Activated effector memory CD4-positive, alpha-beta T cell treated with anti-CD3 and anti-CD28 coated beads, Interleukin-2, amount 50 U/mL, for 16 hours (primary cell): ENCODE data around the gene SAP25.
"Not testable (repeated sequence)": the region's sequence is repeated elsewhere in the genome, so short reads cannot be mapped to it uniquely, and the experiment has no call there.

Source experiments
- DNase-seq: peaks from one replicate; pipeline ENCODE4 v3.0.0-alpha.2; 2020

SAP25 gene

DNA sequence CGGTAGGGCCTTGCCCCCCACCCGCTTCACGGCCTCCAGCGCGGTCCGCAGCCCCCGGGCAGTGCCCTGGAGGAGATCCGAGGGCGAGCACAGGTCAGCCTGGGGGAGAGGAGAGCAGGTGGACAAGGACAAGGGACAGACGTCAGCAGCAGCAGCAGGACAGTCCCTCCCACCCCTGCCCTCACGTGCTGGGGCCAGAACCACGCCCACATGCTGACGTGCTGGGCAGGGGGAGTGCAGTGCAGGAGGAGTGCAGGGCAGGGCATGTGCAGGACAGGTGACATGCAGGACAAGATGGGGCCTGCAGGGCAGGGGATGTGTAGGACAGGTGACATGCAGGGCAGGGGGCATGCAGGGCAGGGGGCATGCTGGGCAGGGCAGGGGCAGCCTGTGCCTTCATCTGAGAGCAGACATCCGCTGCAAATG, 1.5 kb upstream of the SAP25 start:
- DNase-seq: no peak

DNA sequence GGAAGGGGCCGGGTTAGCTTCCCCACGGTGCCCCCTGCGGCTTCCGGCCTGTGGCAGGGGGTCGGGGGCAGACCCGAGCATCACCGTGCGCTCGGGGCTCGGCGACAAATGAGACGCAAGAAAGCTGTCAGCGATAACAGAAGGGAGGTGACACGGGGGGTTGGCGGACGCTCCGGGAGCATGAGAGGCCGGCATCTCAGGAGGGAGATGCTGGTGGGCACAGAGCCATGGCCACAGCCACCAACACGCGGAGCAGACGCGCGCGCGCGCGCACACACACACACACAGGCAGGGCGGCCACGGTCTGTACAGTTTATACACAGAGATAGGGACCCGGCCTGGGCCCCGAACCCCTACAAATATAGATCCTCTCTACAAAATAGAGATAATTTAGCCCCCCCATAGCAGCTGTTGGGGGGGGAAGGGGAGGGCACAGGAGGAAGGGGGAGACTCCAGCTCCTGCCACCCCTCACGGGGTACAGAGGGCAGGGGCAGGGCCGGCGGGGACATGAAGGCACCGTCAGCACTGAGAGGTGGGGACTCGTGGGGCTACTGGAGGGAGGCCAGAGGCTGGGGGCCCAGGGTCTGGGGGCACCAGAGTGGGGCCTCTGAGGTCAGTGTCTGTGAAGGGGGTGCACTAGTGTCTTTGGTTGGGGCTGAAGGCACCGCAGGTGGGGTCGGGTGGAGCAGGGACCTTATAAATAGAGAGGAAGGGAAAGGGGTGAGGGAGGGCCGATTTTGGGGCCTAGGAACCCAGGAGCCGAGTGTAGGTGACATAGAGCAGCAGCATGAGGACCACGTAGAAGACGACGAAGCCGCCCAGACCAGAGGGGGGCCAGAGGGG, 884 bp upstream of the SAP25 start:
- DNase-seq: no peak

DNA sequence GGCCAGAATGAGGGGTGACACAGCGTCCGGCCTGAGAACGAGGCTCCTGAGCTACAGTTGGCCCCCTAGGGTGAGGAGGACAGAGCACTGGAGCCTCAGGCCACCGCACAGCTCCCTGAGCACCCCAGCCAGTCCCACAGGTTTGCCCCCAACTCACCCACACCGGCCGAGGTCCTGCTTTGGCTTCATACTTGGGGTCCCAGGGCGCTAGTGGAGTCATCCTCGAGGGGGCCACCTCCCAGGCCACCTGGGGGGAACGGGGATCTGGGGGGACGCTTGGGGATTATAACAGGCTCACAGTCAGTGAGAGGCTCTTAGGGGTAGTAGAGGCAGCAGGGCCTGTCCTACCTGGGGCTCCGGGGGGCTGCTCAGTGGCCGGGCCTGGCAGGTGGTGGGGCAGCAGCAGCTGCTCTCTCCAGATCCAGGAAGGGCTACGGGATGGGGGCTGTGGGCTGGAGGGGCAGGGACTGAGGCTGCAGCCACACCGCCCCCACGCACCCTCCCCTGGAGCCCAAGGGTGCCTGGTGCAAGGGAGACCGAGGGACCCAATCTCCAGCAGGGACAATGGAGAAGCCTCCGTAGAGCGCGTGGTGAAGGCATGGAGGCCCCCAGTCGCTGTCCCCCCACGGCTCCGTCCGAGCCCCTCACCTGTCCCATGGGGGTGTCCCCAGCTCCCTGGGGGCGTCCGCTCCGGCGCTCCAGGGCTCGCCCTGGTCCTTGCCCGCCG, 588 bp downstream of the SAP25 start:
- DNase-seq: no peak

DNA sequence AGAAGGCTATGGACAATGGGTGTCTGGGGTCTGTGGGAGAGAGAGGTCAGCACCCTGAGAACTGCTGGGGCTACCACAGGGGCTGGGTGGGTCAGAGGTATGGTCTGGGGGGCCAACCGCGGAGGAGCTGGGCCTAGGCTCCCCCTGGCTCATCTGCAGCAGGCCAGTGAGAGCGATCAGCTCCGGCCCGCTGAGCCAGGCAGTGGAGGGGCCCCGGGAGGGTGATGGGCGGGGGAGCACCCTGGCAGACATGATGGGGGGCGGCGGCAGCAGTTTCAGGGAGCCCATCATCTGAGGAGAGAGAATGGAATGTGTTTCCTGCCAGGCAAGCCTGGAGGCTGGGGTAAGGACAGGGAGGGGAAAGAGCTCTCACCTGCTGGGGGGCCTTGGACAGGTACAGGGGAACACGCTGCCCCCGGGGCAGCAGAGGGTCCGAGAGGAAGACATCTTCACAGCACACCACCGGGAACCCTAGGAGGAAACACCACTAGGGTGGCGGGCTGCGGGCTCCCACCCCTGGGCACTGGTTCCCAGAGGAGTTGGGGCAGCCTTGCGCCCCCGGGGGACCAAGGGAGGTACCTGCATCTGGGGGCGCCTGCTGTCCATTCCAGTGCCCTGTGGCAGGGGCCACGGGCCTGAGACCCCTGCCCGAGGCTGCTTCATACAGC, 1.3 kb downstream of the SAP25 start:
- no peak for DNase-seq

DNA sequence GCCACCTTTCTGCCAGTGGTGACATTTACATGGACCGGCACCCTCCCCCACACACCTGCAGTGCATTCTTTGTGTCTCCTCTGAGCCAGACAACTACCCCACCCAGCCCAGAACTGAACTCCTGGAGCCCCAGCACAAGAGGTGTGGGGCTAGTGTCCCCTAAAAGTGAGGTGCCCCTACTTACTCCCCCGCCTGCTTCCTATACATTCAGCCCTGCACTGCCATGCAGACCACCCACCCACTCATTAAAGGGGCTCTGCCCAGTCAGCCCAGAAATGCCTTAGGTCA, 1.9 kb downstream of the SAP25 start:
- no peak for DNase-seq

DNA sequence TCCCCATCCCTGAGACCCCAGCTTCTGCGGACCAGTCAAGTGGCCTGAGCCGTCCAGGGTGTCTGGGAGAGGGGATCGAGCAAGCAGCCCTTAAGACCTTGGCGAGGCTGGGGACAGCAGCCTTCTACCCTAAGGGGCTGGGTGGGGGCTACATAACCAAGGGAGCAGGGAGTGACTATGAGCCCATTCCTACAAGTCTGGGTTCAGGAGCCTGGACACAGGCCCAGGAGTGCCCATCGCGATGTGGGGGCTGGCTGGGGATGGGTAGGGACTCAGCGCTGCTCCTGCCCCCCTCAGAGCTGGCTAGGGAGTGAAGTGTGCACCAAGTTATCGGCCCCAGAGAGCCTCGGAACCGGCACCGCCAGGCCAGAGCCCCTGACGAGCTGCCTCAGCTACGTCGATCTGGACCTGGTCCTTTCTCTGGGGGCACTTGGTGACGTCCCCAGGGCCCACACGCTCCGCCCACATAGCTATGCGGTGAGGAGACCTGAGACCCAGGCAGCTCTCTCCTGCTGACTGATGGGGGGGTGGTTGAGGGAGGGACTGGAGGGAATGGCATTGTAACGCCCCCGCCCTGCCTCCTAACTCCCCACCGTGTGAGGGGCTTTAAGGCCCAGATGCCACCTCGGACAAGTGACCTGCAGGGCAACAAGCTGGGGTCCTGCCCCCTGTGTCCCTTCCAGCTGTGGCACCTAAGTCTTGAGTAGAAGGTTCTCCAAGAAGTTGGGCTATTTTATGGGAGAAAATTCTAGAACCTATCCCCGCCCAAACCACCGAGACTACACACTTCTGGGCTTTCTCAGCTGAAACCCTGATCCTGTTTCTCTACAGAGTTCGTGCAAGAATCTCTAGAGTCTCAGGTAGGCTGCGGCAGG, 2.5 kb downstream of the SAP25 start:
- no peak for DNase-seq

DNA sequence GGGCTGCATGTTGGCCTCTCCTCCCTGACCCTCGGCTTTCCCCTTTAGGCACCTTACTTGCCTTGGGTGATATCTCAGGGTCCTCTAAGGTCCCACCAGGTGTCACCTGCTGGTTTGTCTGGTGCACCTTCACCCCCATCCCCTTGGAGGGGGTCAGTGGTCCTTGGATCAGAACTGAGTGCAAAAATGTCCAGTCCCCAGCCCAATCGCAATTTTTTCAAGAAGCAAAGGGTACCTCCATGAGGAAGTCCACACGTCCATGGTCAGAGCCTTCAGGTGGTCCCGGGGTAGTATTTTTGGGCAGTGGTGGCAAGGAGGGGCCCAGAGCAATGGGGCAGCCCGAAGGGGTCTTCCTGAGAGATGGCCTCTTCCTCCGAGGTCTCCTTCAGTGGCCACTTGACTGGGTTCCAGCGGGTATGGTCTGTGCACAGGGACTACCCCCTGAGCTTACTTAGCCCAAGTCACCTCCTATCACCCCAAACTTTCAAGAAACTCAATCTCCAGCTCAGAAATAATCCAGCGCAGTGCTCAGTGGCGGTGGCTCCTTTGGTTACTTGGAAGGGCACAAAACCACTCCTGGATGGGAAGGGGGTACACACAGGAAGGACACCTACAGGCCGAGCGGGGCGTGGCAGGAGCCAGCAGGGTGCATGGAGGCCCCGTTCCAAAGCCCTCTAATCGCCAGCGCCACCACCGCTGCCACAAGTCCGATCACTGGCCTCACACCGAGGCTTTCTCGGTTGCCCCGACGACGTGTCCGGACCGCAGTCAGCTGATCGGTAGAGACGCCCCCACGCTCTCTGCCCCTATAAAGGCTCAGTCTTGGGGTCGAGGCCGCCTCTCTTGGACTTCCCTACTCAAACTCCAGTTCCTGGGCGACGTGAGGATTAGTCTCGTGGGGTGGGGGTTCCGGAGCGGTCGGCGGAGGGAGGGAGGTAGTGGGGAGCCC, 4.5 kb downstream of the SAP25 start:
- peak; percentile 84 for DNase-seq

DNA sequence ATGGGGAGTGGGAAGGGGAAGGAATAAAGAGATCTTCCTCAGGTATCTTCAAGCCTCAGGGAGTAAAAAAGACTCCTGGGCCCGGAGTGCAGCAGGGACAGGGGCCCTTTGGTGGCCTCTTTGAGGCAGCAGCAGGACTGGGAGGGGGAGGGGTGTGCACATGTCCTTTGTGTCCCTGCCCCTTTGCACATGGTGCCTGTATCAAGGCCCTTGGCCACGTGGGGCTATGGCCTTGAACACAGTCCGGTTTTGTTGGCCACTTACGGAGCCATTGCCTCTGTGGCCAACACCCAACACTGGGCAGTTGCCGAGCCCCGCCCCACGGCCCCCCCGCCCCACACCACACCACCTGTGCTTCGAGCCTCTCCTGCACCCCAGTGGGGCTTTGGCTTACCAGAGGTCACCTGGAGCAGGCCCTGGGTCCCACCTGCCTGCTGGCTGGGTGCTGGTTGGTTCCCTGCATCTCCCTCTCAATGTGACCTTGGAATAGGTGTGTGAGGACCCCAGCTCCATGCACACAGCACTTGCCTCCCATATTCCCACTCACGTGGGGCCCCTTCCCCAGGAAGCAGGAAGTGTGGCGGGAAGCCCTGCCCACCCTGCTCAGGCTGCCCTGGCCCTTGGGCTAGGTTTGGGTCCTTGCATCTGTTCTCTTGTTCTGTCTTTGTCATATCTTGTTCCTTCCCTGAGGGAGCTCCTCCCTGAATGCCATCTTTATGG, 5.4 kb downstream of the SAP25 start:
- DNase-seq: no peak

DNA sequence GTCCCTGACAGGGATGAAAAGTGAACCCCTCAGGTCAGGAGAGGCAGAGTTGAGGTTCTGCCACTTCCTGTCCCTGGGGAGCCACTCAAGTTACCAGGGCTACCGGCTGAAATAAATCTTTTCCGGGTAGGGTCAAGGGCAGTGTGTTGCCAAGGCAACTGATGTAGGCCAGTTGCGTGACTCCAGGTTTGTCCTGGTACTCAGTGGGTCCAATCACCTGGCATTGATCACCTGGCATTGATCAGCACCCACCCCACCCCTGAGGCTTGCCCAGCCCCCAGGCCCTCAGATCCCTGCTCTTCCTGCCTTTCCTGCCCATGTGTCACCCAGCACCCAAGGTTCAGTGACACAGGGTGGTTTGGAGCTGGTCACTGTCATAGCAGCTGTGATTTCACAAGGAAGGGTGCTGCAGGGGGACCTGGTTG, 5.9 kb downstream of the SAP25 start:
- no peak for DNase-seq

DNA sequence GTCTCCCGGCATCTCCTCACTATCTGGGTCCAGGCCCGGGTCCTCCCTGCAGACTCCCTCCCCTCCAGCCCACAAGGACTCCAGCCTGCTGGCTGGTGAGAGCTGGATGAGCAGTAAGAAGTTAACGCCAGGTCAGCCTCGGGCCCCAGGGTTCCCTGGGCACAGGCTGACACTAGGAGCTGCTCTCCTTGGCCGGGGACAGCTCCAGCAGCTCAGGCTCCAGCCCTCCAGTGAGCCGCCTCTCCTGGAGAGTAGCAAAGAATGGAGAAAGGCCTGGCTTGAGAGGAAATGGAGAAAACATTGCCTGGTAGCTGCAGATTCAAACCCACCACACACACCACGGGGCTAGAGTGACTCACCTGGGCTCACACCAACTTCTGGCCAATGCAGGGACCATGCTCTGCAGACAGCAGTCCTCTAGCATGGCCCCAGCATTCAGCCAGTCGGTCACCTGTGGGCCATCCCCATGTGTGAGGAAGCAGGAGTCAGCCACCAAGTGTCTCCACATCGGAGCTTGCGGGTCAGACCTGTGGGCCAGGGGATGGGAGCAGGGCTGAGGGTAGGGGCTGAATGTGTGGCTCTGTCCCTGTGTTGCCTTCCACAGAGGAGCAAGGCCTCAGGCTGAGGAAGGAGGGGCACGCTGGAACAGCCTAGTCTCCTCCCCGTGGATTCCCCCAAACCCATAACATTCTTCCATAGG, 6.5 kb downstream of the SAP25 start:
- no peak for DNase-seq

DNA sequence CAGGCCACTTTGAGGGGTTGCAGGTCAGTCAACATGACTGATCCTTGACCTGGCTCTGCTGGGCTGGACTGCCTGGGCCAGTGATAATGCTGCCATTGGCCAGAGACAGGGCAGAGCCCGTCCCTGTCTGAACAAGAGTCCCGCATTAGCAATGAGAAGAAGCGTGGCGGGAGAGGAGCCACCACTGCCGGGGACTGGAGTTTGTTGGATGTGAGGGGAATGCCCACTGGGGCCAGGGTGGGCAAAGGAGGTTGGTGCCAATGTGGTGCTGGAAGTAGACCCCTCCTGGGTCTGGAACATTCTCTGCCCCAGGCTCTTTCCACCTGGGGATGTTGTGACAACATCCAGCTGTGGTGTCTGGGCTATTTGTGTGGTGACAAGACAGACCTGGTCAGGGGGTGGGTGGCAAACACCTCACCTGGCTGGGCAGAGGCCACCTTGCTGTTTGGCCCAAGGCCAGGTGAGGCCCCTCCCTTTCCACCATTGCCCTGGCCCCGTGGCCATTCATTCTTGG, 7.6 kb downstream of the SAP25 start:
- no peak for DNase-seq

DNA sequence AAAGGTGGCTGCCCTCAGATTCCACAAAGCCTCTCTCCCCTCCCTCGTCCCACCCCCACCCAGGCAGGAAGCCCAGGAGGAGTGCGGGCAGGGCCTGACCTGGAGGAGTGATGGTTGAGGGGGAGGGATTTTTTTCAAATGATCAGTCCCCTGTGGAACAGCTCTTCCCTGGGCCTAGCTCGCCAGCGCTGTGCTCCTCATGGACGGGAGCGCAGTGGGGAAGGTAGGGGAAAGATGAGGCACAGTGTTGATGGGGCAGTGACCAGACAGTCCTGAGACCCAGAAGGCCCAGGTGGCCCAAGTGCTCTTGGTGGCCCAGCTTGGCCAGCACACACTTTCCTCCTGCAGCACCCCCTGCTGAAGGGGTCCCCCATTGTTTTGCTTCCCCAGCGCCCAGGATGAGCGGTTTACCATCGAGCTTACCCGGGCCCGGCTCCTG, 8.5 kb downstream of the SAP25 start:
- DNase-seq: no peak

DNA sequence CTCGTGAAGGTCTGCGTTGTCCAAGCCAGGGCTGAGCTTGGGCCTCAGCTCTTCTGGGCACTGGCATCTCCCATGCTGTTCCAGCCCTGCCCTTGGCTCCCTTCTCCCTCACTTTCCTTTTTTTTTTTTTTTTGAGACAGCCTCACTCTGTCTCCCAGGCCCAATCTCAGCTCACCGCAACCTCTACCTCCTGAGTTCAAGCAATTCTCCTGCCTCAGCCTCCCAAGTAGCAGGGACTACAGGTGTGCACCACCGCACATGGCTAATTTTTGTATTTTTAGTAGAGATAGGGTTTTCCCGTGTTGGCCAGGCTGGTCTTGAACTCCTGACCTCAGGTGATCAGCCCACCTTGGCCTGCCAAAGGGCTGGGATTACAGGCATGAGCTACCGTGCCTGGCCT, 9.3 kb downstream of the SAP25 start:
- DNase-seq: not testable (repeated sequence)

DNA sequence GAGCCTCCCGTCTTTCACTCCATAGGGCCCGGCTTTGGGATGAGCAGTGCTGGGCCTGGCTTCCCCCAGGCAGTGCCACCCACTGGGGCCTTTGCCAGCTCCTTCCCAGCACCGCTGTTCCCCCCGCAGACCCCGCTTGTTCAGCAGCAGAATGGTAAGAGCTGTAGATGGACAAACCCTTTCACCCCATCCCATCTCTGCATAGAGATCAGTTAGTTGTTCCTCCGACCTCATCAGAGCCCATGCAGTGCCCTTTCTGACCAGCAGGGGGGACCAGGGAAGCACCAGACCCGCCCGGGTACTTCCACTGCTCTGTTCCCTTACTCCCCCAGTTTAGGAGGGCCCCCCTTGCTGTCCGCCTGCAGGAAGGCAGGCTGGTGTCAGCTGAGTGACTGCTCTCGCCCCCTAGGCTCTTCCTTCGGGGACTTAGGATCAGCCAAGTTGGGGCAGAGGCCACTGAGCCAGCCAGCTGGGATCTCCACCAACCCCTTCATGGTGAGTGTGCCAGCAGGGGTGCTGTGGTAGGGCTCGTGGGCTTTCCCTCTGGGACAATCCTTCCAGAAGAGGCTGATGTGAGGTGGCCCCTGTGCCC, 9.8 kb downstream of the SAP25 start:
- DNase-seq: peak; percentile 94

DNA sequence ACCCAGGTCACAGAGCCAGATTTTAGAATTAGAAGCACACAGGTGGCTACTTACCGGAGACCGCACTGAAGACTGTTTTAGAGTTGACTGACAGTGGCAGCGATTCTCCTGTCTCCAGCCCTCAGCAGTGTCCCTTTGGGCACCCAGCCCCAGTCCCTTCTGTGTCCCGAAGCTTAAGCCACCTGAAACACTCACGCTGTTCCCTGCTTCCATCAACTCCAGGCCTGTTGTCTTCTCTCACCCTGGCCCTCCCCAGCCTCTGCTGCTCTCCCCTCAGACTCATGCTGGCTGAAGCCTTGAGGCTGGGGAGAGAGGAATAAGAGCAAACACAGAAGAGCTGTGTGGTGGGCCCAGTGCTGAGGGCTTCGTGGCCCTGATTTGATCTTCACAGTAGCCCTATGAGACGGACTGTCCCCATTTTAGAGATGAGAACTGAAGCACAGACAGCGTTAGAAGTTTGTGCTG, 10.6 kb downstream of the SAP25 start:
- DNase-seq: no peak

DNA sequence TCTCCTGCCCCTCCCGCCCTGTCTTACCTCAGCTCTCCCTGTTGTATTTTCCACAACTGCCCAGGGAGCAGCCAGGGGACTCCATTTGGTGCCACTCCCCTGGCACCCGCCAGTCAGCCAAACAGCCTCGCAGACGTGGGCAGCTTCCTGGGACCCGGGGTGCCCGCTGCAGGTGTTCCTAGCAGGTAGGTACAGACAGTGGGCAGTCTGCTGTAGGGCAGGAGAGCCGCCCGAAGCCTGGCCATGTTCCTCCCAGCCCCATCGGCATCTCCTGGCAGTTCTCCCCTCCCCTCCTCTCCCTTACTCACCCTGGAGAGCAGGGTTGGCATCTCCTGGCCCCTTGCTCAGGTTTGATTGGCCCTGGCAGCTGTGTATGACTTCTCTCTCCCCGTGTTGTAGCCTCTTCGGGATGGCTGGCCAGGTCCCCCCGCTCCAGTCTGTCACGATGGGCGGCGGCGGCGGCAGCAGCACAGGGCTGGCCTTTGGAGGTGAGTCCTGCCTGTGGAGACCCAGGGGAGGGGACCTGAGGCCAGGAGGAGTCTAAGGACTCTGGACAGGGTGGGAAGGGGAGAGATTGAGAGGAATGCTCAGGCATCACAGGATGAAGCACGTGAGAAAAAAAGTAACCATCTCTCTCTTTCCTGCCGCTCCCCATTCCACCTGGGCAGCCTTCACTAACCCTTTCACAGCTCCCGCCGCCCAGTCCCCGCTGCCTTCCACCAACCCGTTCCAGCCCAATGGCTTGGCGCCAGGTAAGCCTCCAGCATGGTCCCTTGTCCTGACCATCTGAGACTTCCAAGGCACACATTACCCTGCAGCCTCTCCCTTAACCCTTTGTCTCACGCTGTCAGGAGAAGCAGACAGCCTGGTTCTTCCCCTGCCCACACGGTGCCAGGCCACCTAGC, 11.3 kb downstream of the SAP25 start:
- DNase-seq: no peak

DNA sequence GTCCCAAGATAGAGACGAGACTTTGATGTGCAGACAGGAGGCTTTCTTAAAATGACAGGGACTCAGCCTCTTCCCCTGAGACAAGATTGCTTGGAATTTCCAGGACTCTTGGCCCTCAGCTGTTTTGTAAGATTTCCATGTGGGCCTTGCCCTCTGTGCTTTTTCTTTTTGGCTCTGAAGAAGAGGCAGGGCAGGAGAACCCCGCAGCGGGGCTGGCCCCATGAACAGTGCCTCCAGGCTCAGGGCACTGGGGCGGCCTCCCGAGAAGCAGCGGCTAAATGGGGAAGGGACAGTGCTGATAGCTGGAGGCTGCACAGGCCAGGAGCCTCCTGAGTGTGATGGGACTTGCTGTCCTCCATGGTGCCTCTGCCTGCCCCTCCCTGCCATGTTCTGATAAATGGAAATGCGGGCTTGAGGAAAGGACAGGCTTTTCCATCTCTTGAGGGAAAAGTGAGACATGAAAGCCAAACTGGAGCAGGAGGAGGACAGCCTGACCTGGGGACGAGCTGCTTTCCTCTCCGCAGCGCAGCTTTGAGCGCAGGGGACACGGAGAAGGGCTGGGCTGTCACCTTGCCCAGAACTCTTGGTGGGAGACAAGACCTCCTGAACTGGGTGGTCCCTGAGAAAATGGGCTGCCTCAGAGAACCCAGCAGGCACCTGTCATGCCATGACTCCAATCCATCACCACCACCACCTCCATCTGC, 12.1 kb downstream of the SAP25 start:
- no peak for DNase-seq

DNA sequence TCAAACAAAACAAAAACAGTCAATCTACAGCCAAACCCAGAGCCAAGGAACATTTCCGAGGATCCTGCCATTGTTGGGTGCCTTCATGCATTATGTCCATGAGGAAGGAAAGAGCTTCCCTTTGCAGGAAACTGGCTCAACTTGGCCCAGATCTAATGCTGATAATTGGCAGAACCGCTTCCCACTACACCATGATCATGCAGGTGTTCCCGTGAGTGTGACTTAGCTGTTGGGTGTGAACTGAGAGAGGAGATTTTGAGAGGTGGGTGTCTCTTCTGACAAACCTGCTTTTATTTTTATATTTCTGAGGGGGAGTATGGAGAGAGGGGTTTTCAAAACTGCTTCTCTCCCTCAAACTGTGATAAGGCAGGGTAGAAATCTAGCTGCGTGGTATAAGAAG, 14.6 kb downstream of the SAP25 start:
- no peak for DNase-seq
